CD4-positive, alpha-beta T cell (primary cell): ENCODE results near the gene IL9R. TPM values are rescaled to one million over a fixed set of nuclear protein-coding genes. Genes with fewer than 3 reads are reported as not detected.
"Not testable (repeated sequence)": the region's sequence is repeated elsewhere in the genome, so short reads cannot be mapped to it uniquely, and the experiment has no call there.

Experiments
- ATAC-seq: fragments of 200-7000 bp; cut with Tn5 transposase; one replicate; pipeline ENCODE4 v1.10.0; 2022; ENCODE audit warnings: mild to moderate bottlenecking; ENCODE audit not compliant: poor library complexity
- CTCF ChIA-PET: fragments of 350-600 bp; sonication (Branson Sonifier 250); formaldehyde crosslinking; loops from one replicate; lab custom pipeline; 2021; ENCODE audit warnings: antibody characterized with exemption, inconsistent platforms; lab: Charles Lee
- POLR2A ChIA-PET: fragments of 350-600 bp; sonication (Branson Sonifier 250); formaldehyde crosslinking; loops from one replicate; lab custom pipeline; 2021; ENCODE audit warnings: antibody characterized with exemption, inconsistent platforms; lab: Charles Lee
- DNase-seq, 14 experiments: peaks; one replicate each; pipeline ENCODE4 v3.0.0-alpha.2; 2013 to 2020; ENCODE audit warnings: mixed read lengths in 2 of 14
- H3K27ac ChIP-seq, 2 donors: one replicate each; pipeline versions ENCODE4 v1.5.1 to v1.7.0; 2013; ENCODE audit warnings: low read length in 2 of 2, low read depth in 1 of 2, mild to moderate bottlenecking in 1 of 2
- H3K27me3 ChIP-seq, 2 experiments: 1 replicate in 1 of 2; 2 replicates in 1 of 2; pipeline versions ENCODE4 v1.6.1 to v1.7.0; 2013; ENCODE audit warnings: low read length in 2 of 2, control low read depth in 1 of 2, mild to moderate bottlenecking in 1 of 2, moderate library complexity in 1 of 2; ENCODE audit not compliant: insufficient read depth in 2 of 2, control insufficient read depth in 1 of 2
- H3K36me3 ChIP-seq: one replicate; pipeline ENCODE4 v1.6.1; 2013; ENCODE audit warnings: low read length, control low read depth; ENCODE audit not compliant: insufficient read depth
- H3K4me1 ChIP-seq: one replicate; pipeline ENCODE4 v1.6.1; 2013; ENCODE audit warnings: low read length, control low read depth; ENCODE audit not compliant: insufficient read depth
- H3K4me3 ChIP-seq: one replicate; pipeline ENCODE4 v1.5.1; 2013; ENCODE audit warnings: mild to moderate bottlenecking, low read length, moderate library complexity
- H3K9me3 ChIP-seq, 2 experiments: 1 replicate in 1 of 2; 2 replicates in 1 of 2; pipeline versions ENCODE4 v1.6.1 to v1.7.0; 2013; ENCODE audit warnings: low read length in 2 of 2, mild to moderate bottlenecking in 2 of 2, control low read depth in 1 of 2, moderate library complexity in 1 of 2; ENCODE audit not compliant: control insufficient read depth in 1 of 2, insufficient read depth in 1 of 2
- H3K27ac Mint-ChIP-seq: one replicate; pipeline ENCODE4 v1.8.0; 2020; ENCODE audit warnings: mixed read lengths
- H3K27me3 Mint-ChIP-seq: one replicate; pipeline ENCODE4 v1.8.0; 2021; ENCODE audit warnings: mixed read lengths
- H3K36me3 Mint-ChIP-seq: one replicate; pipeline ENCODE4 v1.8.0; 2021; ENCODE audit warnings: low read depth, mixed read lengths
- H3K4me1 Mint-ChIP-seq: one replicate; pipeline ENCODE4 v1.8.0; 2021; ENCODE audit warnings: low read depth, mixed read lengths
- H3K4me3 Mint-ChIP-seq: one replicate; pipeline ENCODE4 v1.8.0; 2020; ENCODE audit warnings: mild to moderate bottlenecking, mixed read lengths
- H3K9me3 Mint-ChIP-seq: one replicate; pipeline ENCODE4 v1.8.0; 2020; ENCODE audit warnings: mixed read lengths
- intact Hi-C, 2 experiments: fragments of 100-400 bp; cut with DNase I in 1 of 2; cut with micrococcal nuclease in 1 of 2; formaldehyde crosslinking; loops; one replicate each; pipeline versions ENCODE4 v1.15.1 to v1.9.0; 2023 to 2025; cut with DNase I, micrococcal nuclease
- total RNA-seq, 174 experiments: library from RNA in 2 of 174; stranded (reverse) in 2 of 174; gene quantifications; one replicate each; pipeline ENCODE4 v1.2.3 and lab custom pipeline; 2021 to 2026
- TF ChIP-seq, protein P1 (sequence below): fragments of 200-600 bp; IDR thresholded peaks from one replicate; pipeline ENCODE4 v1.8.0; 2022; ENCODE audit warnings: antibody characterized with exemption, mild to moderate bottlenecking

Gene IL9R
- total RNA-seq, 2 experiments from 2014 or later: 0.69 to 1.1 TPM

DNA sequence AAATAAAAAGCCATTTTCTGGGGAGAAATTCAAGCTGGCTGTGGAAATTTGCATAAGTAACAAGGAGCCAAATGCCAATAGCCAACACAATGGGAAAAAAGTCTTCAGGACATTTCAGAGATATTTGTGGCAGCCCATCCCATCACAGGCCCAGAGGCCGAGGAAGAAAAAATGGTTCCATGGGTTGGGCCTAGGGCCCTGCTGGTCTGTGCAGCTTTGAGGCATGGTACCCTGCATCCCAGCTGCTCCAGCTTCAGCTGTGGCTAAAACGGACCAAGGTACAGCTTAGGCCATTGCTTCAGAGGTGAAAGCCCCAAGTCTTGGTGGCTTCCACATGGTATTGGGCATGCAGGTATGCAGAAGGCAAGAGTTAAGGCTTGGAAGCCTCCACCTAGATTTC lies 14.2 kb upstream of the IL9R start:
- CTCF ChIA-PET: no interaction called here
- no peak for ATAC-seq
- no peaks in the 10 kb centered on the region for H3K27me3 Mint-ChIP-seq
- H3K4me3 ChIP-seq: no peak overlapping the region
- H3K36me3 Mint-ChIP-seq: no peaks in the 10 kb centered on the region
- POLR2A ChIA-PET: no interaction called here
- no peaks in the 10 kb centered on the region for H3K4me1 ChIP-seq
- DNase-seq: no peak
- peaks cover 7% of the 10 kb centered on the region for H3K9me3 Mint-ChIP-seq
- no peak overlapping the region for H3K27ac ChIP-seq
- H3K4me3 Mint-ChIP-seq: no peak overlapping the region
- H3K27ac Mint-ChIP-seq: no peak overlapping the region
- H3K36me3 ChIP-seq: no peaks in the 10 kb centered on the region
- H3K4me1 Mint-ChIP-seq: no peaks in the 10 kb centered on the region
- no peaks in the 10 kb centered on the region for H3K27me3 ChIP-seq
- intact Hi-C loops: no loop called here
- H3K9me3 ChIP-seq: peaks cover 4 to 8% of the 10 kb centered on the region in 2 experiments
- TF ChIP-seq, protein P1, sequence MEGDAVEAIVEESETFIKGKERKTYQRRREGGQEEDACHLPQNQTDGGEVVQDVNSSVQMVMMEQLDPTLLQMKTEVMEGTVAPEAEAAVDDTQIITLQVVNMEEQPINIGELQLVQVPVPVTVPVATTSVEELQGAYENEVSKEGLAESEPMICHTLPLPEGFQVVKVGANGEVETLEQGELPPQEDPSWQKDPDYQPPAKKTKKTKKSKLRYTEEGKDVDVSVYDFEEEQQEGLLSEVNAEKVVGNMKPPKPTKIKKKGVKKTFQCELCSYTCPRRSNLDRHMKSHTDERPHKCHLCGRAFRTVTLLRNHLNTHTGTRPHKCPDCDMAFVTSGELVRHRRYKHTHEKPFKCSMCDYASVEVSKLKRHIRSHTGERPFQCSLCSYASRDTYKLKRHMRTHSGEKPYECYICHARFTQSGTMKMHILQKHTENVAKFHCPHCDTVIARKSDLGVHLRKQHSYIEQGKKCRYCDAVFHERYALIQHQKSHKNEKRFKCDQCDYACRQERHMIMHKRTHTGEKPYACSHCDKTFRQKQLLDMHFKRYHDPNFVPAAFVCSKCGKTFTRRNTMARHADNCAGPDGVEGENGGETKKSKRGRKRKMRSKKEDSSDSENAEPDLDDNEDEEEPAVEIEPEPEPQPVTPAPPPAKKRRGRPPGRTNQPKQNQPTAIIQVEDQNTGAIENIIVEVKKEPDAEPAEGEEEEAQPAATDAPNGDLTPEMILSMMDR: no peak

DNA sequence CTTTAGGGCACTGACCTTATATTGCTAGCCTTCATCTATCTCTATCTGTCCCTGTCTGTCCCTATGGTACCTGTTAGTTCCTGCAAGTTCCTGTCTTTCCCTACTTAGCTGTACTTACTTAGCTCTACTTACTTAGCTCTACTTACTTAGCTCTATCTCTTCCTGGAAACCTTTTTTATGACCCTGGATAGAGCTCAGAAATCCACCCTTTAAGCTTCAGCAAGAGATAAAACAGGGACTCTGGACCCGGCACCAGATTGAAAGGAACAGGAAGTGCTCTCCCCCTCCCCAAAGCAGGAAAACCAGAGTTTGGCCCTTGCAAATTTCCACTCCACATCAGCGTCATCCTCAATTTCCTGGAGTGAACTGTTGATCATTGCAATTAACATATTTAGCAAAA lies 12.3 kb upstream of the IL9R start:
- H3K27me3 Mint-ChIP-seq: no peaks in the 10 kb centered on the region
- DNase-seq (no peak), ATAC-seq (no peak)
- intact Hi-C loops: no loop called here
- no peaks in the 10 kb centered on the region for H3K4me1 Mint-ChIP-seq
- no peak overlapping the region for H3K4me3 Mint-ChIP-seq
- H3K9me3 Mint-ChIP-seq: peaks cover 7% of the 10 kb centered on the region
- Histone ChIP-seq H3K4me1 (no peaks in the 10 kb centered on the region), H3K27ac (no peak overlapping the region), H3K9me3 (peaks cover 4 to 8% of the 10 kb centered on the region in 2 experiments), H3K4me3 (no peak overlapping the region), H3K27me3 (no peaks in the 10 kb centered on the region), H3K36me3 (no peaks in the 10 kb centered on the region)
- POLR2A ChIA-PET: no interaction called here
- no peaks in the 10 kb centered on the region for H3K36me3 Mint-ChIP-seq
- no peak overlapping the region for H3K27ac Mint-ChIP-seq
- TF ChIP-seq, protein P1: no peak
- CTCF ChIA-PET: no interaction called here

DNA sequence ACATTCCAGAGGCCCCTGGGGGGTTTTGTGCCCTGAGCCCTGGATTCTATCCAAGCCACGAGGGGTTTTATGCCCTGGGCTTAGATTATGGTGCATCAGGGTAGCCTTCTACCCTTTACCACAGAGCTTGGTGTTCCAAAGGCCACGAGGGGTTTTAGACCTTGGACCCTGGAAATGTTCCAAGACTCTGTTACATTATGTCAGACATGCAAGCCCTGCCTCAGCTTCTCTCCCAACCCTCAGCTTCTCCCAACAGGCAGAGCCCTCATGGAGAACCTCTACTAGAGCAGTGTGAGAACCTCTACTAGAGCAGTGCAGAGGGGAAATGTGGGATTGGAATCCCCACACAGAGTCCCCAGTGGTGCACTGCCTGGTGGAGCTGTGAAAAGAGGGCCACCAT lies 10.5 kb upstream of the IL9R start:
- H3K27me3 Mint-ChIP-seq, CTCF ChIA-PET, H3K4me1 Mint-ChIP-seq, DNase-seq, H3K9me3 ChIP-seq, H3K4me3 ChIP-seq, H3K4me1 ChIP-seq, H3K27ac ChIP-seq, ATAC-seq, H3K9me3 Mint-ChIP-seq, H3K36me3 Mint-ChIP-seq, POLR2A ChIA-PET, H3K4me3 Mint-ChIP-seq, H3K27ac Mint-ChIP-seq, H3K27me3 ChIP-seq, H3K36me3 ChIP-seq, intact Hi-C loops: not testable (repeated sequence)

GRCh38 chrX:155988859-155989258 lies 8.6 kb upstream of the IL9R start:
- TF ChIP-seq, protein P1: no peak
- intact Hi-C loops: no loop called here
- H3K4me3 ChIP-seq: no peak overlapping the region
- Mint-ChIP-seq H3K9me3 (no peaks in the 10 kb centered on the region), H3K36me3 (no peaks in the 10 kb centered on the region), H3K27me3 (no peaks in the 10 kb centered on the region), H3K4me3 (no peak overlapping the region), H3K4me1 (no peaks in the 10 kb centered on the region), H3K27ac (no peak overlapping the region)
- no peak overlapping the region for H3K27ac ChIP-seq
- POLR2A ChIA-PET: no interaction called here
- H3K36me3 ChIP-seq: no peaks in the 10 kb centered on the region
- H3K27me3 ChIP-seq: no peaks in the 10 kb centered on the region
- no peak for ATAC-seq
- H3K9me3 ChIP-seq: no peaks in the 10 kb centered on the region
- no peak for DNase-seq
- CTCF ChIA-PET: no interaction called here
- H3K4me1 ChIP-seq: no peaks in the 10 kb centered on the region
